ENCODE measurements around the gene SHMT1. TPM values are rescaled to one million over a fixed set of nuclear protein-coding genes. Genes with fewer than 3 reads are reported as not detected.

The SHMT1 gene
- polyA plus RNA-seq, 3 donors, result 4.2 to 17.9 (median 16.6) TPM

- peak overlapping the region in 1 of 2 donors; percentile 73 for H3K27ac ChIP-seq (ENCODE audit: low read depth in 1 of 2, low read length in 2 of 2)
- TF ChIP-seq CTCF (IDR thresholded peaks at IDR 0.05), result no peak
- H3K9me3 Mint-ChIP-seq, result no peaks in the 10 kb centered on the region
- H3K4me1 Mint-ChIP-seq, result peaks cover 50% of the 10 kb centered on the region
- H3K36me3 Mint-ChIP-seq, result peaks cover 75 to 91% of the 10 kb centered on the region in 2 donors
- no peak for DNase-seq
- peak overlapping the region in 5 of 7 donors; percentile 12 to 85 (median 72) for H3K27ac Mint-ChIP-seq
- no peak overlapping the region for H3K4me2 ChIP-seq (replicated peaks; ENCODE audit: extremely low read depth, low read length, poor library complexity, severe bottlenecking)
- peak overlapping the region; percentile 32 for H3K9ac ChIP-seq (ENCODE audit: insufficient read depth, low read length, poor library complexity, severe bottlenecking)
- no peak overlapping the region for H3K4me3 ChIP-seq (replicated peaks in 1 of 3; ENCODE audit: low read depth in 2 of 3, low read length in 3 of 3)
- peaks cover 35 to 44% of the 10 kb centered on the region in 2 donors for H3K4me1 ChIP-seq (ENCODE audit: control insufficient read depth in 1 of 2, insufficient read depth in 2 of 2, low read length in 2 of 2)
- WGBS (ENCODE audit: insufficient coverage), result 90% methylated on average over 7 of the region's 16 CpGs
- H3K36me3 ChIP-seq (replicated peaks in 1 of 2; ENCODE audit: control insufficient read depth in 1 of 2, insufficient read depth in 2 of 2, low read length in 2 of 2), result peaks cover 79 to 97% of the 10 kb centered on the region in 2 donors
- H3K27me3 ChIP-seq (ENCODE audit: control insufficient read depth in 2 of 2, insufficient read depth in 2 of 2, low read length in 2 of 2), result no peaks in the 10 kb centered on the region
- peaks cover 98% of the 10 kb centered on the region for H3K79me2 ChIP-seq (ENCODE audit: insufficient read depth, low read length)
- peaks cover 100% of the 10 kb centered on the region for H4K20me1 ChIP-seq (ENCODE audit: insufficient read depth, low read length)
- intact Hi-C loops (cut with micrococcal nuclease), result no loop called here
- no peaks in the 10 kb centered on the region for H3K9me3 ChIP-seq (replicated peaks in 1 of 2; ENCODE audit: control insufficient read depth in 1 of 2, insufficient read depth in 1 of 2, low read length in 2 of 2)
- H2AFZ ChIP-seq (ENCODE audit: insufficient read depth, low read depth, low read length, poor library complexity, severe bottlenecking), result no peak overlapping the region
- H3K4me3 Mint-ChIP-seq, result peak overlapping the region in 1 of 2 donors; percentile 1
- H3K27me3 Mint-ChIP-seq (ENCODE audit: low read depth in 3 of 3), result no peaks in the 10 kb centered on the region
Measured at GRCh38 chr17:18323507-18324139, 39.7 kb downstream of the SHMT1 start.

- H3K4me1 Mint-ChIP-seq, result peaks cover 57% of the 10 kb centered on the region
- H3K9me3 Mint-ChIP-seq, result no peaks in the 10 kb centered on the region
- H3K4me1 ChIP-seq (ENCODE audit: control insufficient read depth in 1 of 2, insufficient read depth in 2 of 2, low read length in 2 of 2), result peaks cover 41 to 50% of the 10 kb centered on the region in 2 donors
- no peak overlapping the region for H2AFZ ChIP-seq (ENCODE audit: insufficient read depth, low read depth, low read length, poor library complexity, severe bottlenecking)
- peaks cover 73 to 92% of the 10 kb centered on the region in 2 donors for H3K36me3 ChIP-seq (replicated peaks in 1 of 2; ENCODE audit: control insufficient read depth in 1 of 2, insufficient read depth in 2 of 2, low read length in 2 of 2)
- no peak overlapping the region for H3K4me3 ChIP-seq (replicated peaks in 1 of 3; ENCODE audit: low read depth in 2 of 3, low read length in 3 of 3)
- no peaks in the 10 kb centered on the region for H3K9me3 ChIP-seq (replicated peaks in 1 of 2; ENCODE audit: control insufficient read depth in 1 of 2, insufficient read depth in 1 of 2, low read length in 2 of 2)
- H3K27ac ChIP-seq (ENCODE audit: low read depth in 1 of 2, low read length in 2 of 2), result peak overlapping the region in 1 of 2 donors; percentile 73
- no peak overlapping the region for H3K4me3 Mint-ChIP-seq
- H3K36me3 Mint-ChIP-seq, result peaks cover 72 to 87% of the 10 kb centered on the region in 2 donors
- peak; percentile 14 for TF ChIP-seq CTCF (IDR thresholded peaks at IDR 0.05)
- H3K9ac ChIP-seq (ENCODE audit: insufficient read depth, low read length, poor library complexity, severe bottlenecking), result peak overlapping the region; percentile 15
- DNase-seq, result peak in 1 of 3 donors; percentile 33
- peak overlapping the region in 5 of 7 donors; percentile 25 to 85 (median 64) for H3K27ac Mint-ChIP-seq
- H4K20me1 ChIP-seq (ENCODE audit: insufficient read depth, low read length), result peaks cover 100% of the 10 kb centered on the region
- intact Hi-C loops (cut with micrococcal nuclease), result no loop called here
- 73% methylated on average over 3 of the region's 3 CpGs for WGBS (ENCODE audit: insufficient coverage)
- H3K79me2 ChIP-seq (ENCODE audit: insufficient read depth, low read length), result peaks cover 100% of the 10 kb centered on the region
- H3K27me3 Mint-ChIP-seq (ENCODE audit: low read depth in 3 of 3), result no peaks in the 10 kb centered on the region
- no peak overlapping the region for H3K4me2 ChIP-seq (replicated peaks; ENCODE audit: extremely low read depth, low read length, poor library complexity, severe bottlenecking)
- no peaks in the 10 kb centered on the region for H3K27me3 ChIP-seq (ENCODE audit: control insufficient read depth in 2 of 2, insufficient read depth in 2 of 2, low read length in 2 of 2)
Measured at GRCh38 chr17:18323007-18323406, 40.3 kb downstream of the SHMT1 start.

Data from CD14-positive monocyte (primary cell).